Measurements from ENCODE around the gene SMIM13.

DNA sequence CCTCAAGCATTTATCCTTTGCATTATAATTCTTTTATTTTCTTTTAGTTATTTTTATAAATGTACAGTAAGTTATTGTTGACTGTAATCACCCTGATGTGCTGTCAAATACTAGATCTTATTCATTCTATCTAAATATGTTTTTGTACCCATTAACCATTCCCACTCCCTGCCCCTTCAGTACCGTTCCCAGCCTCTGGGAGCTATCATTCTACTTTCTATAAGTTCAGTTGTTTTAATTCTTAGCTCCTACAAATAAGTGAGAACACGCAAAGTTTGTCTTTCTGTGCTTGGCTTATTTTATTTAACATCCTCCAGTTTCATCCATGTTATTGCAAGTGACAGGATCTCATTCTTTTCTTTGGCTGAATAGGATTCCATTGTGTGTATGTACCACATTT is 30.3 kb downstream of the SMIM13 start:
- TF ChIP-seq, protein P1, sequence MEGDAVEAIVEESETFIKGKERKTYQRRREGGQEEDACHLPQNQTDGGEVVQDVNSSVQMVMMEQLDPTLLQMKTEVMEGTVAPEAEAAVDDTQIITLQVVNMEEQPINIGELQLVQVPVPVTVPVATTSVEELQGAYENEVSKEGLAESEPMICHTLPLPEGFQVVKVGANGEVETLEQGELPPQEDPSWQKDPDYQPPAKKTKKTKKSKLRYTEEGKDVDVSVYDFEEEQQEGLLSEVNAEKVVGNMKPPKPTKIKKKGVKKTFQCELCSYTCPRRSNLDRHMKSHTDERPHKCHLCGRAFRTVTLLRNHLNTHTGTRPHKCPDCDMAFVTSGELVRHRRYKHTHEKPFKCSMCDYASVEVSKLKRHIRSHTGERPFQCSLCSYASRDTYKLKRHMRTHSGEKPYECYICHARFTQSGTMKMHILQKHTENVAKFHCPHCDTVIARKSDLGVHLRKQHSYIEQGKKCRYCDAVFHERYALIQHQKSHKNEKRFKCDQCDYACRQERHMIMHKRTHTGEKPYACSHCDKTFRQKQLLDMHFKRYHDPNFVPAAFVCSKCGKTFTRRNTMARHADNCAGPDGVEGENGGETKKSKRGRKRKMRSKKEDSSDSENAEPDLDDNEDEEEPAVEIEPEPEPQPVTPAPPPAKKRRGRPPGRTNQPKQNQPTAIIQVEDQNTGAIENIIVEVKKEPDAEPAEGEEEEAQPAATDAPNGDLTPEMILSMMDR (IDR thresholded peaks at IDR 0.05; ENCODE audit: extremely low read depth in 1 of 2, insufficient read depth in 1 of 2, low read depth in 1 of 2, low read length in 2 of 2): peak in 1 of 2 donors; percentile 7
- TF ChIP-seq POLR2A (IDR thresholded peaks at IDR 0.05; ENCODE audit: low read depth, low read length) (no peak), EZH2 (IDR thresholded peaks at IDR 0.05; ENCODE audit: borderline replicate concordance, low read depth, low read length, severe bottlenecking) (no peak)
- TF ChIP-seq, protein P2, sequence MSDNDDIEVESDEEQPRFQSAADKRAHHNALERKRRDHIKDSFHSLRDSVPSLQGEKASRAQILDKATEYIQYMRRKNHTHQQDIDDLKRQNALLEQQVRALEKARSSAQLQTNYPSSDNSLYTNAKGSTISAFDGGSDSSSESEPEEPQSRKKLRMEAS (IDR thresholded peaks at IDR 0.05; ENCODE audit: insufficient read depth, insufficient read length): no peak
